HG03196 (cell line): Measurements from ENCODE around the gene ESRRB.

Source experiments
- ATAC-seq: cut with Tn5 transposase; IDR thresholded peaks from one replicate; pipeline ENCODE4 v1.9.1; 2021; ENCODE audit not compliant: unreplicated experiment

The ESRRB gene

GRCh38 chr14:76491172-76491930, 115.4 kb downstream of the ESRRB start:
- ATAC-seq = no peak

- ATAC-seq = no peak
Observed at GRCh38 chr14:76495983-76496382, 120.0 kb downstream of the ESRRB start.

GRCh38 chr14:76496595-76496994, 120.7 kb downstream of the ESRRB start:
- no peak for ATAC-seq

GRCh38 chr14:76497550-76498462, 121.9 kb downstream of the ESRRB start:
- no peak for ATAC-seq

- no peak for ATAC-seq
Observed at GRCh38 chr14:76498463-76498935, 122.6 kb downstream of the ESRRB start.

- no peak for ATAC-seq
Observed at GRCh38 chr14:76498976-76499375, 123.0 kb downstream of the ESRRB start.

GRCh38 chr14:76499399-76499798, 123.5 kb downstream of the ESRRB start:
- no peak for ATAC-seq

GRCh38 chr14:76500011-76500410, 124.1 kb downstream of the ESRRB start:
- no peak for ATAC-seq

GRCh38 chr14:76500480-76500879, 124.5 kb downstream of the ESRRB start:
- ATAC-seq = no peak

- no peak for ATAC-seq
Observed at GRCh38 chr14:76501156-76501720, 125.3 kb downstream of the ESRRB start.

GRCh38 chr14:76502219-76502618, 126.3 kb downstream of the ESRRB start:
- ATAC-seq = no peak

GRCh38 chr14:76502638-76503037, 126.7 kb downstream of the ESRRB start:
- no peak for ATAC-seq

- no peak for ATAC-seq
Observed at GRCh38 chr14:76509311-76509710, 133.4 kb downstream of the ESRRB start.

- no peak for ATAC-seq
Observed at GRCh38 chr14:76510181-76510580, 134.2 kb downstream of the ESRRB start.

- no peak for ATAC-seq
Observed at GRCh38 chr14:76514213-76514998, 138.5 kb downstream of the ESRRB start.

- no peak for ATAC-seq
Observed at GRCh38 chr14:76516884-76517283, 140.9 kb downstream of the ESRRB start.

GRCh38 chr14:76518366-76518765, 142.4 kb downstream of the ESRRB start:
- no peak for ATAC-seq

GRCh38 chr14:76525106-76525821, 149.3 kb downstream of the ESRRB start:
- ATAC-seq = no peak

- ATAC-seq = no peak
Observed at GRCh38 chr14:76531085-76531484, 155.1 kb downstream of the ESRRB start.

- no peak for ATAC-seq
Observed at GRCh38 chr14:76531821-76532318, 155.9 kb downstream of the ESRRB start.
